Activated CD4-positive, CD25-positive, alpha-beta regulatory T cell treated with anti-CD3 and anti-CD28 coated beads, Interleukin-2, amount 50 U/mL, for 24 hours (primary cell): ENCODE results near the gene FHOD3.
"Not testable (repeated sequence)": the region's sequence is repeated elsewhere in the genome, so short reads cannot be mapped to it uniquely, and the experiment has no call there.

Experiments
- ATAC-seq, 2 donors: fragments of 150-1000 bp; cut with Tn5 transposase; one replicate each; pipeline ENCODE4 v1.10.0; 2021; ENCODE audit warnings: mild to moderate bottlenecking in 1 of 2, moderate library complexity in 1 of 2

The FHOD3 gene

DNA sequence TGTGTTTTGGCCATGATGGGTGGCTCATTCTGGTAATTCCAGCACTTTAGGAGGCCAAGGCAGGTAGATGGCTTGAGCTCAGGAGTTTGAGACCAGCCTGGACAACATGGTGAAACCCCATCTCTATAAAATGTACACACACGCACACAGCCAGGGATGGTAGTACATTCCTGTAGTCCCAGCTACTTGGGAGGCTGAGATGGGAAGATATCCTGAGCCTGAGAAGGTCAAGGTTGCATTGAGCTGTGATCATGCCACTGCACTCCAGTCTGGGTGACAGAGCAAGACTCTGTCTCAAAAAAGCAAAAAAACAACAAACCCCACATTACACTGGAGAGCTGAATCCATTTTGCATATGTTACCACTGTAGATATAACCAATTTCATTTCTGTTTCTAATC, 423.8 kb downstream of the FHOD3 start:
- ATAC-seq, result not testable (repeated sequence)

DNA sequence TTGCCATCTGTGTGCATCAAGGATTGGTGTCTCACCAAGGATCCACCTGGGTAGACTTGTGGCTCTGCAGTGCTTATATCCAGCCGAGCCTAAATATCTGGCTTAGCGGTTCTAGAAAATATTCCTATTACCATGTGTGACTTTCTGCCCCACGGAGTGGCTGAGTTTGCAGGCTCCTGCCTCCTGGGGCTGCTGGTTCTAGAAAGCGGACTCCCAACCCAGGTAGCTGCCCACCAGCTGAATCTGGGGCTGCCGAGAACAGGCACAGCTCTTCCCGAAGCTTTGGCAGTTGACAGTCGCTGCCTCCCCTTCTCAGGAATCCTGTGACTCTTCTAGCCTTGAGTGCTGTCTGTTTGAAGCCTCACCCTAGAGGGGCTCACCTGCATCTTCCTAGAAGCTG, 426.7 kb downstream of the FHOD3 start:
- ATAC-seq, result no peak

DNA sequence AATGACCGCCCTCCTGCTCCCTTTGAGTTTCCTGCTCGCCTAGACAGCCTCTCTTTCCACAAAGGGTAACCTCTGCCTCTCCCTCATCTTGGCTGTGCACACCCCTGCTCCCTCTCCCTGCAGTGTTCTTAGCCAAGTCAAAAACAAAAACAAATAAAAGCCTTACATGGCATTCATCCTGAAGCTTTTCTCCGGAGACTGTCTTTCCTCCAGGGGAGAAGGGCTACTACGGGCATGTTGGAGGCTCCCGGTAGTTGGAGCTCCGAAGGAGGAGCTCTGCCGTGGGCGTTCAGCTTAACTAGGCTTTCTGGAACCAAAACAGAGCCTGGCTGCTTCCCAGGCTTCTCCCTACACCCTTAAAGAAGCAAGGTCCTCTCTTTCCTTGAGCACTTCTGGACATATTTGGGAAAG, 427.1 kb downstream of the FHOD3 start:
- no peak for ATAC-seq

DNA sequence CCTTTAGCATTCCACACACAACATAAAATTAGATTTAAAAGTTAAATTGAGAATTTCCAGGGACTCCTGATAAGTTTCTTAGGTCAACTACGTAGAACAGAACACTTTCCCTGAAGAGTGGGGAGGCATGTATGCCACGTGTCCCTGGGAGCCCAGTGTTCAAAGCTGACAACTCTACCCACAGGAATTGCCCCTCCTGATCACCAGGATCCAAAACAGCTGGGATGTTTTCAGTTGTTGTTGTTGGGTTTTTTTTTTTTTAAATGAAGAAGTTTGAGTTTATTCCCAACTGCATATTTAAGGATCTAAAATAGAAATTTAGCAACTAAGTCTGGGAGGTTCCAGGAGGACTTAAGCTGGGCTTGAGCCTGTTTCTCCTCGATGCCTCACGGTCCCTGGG, 430.8 kb downstream of the FHOD3 start:
- no peak for ATAC-seq

DNA sequence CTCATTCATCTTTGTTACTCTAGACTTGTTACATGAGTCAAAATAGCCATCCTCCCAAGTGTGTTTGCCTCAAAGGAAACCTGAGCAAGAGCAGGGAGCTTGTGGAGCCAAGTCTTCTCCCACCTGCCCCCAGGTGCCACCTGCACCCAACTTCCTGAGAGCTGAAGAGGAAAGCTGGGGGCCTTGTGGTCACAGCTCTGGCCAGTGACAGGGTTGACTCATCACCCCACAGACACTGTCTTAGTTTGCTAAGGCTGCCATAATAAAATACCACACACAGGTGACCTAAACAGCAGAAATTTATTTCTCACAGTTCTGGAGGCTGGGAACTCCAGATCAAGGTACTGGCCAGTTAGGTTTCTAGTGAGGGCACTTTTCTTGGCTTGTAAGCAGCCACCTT, 431.7 kb downstream of the FHOD3 start:
- ATAC-seq, result no peak

DNA sequence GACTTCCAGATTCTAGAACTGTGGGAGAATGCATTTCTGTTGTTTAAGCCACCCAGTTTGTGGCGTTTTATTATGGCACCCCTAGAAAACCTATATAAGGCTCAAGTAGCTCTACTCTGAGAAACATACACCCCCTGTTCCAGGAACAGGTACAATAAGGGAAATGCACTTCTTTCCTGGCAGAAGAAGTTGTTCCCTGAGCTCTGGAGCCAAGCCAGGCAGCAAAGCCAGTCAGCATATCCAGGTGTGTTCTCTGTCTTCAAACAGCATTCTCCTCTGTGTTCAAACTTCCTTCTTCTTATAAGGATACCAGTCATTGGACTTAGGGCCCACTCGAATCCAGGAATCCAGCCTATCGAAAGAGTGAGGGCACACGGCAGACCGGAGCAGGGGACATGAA, 434.8 kb downstream of the FHOD3 start:
- ATAC-seq, result no peak

DNA sequence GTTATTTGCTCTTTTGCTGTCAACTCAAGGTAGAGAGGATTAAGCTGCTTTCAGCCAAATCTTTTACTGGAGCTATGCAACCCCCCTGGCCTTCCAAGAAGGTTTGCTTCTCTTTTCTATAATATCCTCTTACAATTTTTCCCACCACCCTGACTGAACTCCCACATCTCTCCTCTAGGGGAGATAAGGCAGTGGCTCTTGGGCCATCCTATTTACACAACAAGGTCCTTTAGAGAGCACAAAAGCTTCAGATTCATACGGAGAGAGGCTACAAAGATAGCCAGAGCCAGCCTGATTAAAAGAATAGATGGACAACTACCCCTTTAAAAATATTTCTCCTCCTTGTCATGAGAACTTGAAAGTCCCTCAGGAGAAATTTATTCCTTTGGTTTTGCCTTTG, 435.6 kb downstream of the FHOD3 start:
- ATAC-seq, result no peak

DNA sequence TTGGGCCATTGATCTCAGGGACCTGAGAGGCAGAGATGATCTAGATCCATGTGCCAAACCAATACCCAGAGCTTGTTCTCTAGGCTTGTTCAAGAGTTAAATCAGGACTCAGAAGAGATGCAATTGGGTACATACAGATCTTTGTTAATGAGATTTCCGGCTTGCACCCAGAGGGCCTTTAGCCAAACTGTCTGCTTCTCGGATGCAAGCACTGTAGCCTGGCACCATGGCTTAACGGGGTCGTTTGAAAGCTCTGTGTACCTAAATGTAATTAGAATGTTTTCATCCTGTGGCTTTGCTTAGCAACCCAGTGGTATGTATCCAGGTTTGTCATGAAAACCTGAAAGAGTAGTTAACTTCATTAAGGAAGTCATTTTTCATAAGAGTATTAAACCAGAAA, 437.1 kb downstream of the FHOD3 start:
- ATAC-seq, result no peak

DNA sequence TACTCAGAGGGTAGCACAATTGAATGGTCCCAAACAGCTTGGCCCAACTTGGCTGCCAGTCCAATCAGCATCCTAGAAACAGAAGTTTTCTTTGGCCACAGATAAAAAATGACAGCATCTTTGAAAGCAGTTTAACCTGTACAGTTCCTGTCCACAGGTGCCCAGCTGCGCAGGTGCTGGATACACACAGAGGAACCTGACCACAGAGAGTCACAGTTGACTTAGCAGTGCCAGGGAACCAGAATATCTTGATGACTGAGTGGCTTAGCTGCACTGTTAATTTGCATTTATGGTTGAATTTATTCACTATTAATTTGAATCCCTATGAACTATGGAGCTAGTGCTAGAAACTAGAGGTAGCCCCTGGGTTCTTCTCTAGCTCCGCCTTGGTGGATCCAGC, 437.6 kb downstream of the FHOD3 start:
- no peak for ATAC-seq

DNA sequence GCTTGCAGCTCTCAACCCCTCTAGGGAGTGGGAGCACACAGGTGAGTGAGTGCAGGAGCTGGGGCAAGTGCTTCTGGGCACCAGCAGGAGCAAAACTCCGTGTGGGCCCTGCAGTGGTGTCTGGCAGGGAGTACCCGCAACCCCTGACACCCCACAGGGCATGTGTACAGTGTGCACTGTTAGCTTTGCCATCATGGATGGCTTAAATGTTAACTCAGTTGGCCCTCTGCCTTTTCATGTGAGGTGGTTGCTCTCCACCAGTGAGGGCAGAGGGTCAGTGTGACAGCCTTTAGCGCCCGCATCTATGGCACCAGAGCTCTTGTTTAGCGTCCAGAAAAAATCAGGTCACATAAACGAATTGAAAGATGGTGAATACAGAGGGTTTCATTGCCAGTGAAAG, 438.6 kb downstream of the FHOD3 start:
- ATAC-seq, result no peak

DNA sequence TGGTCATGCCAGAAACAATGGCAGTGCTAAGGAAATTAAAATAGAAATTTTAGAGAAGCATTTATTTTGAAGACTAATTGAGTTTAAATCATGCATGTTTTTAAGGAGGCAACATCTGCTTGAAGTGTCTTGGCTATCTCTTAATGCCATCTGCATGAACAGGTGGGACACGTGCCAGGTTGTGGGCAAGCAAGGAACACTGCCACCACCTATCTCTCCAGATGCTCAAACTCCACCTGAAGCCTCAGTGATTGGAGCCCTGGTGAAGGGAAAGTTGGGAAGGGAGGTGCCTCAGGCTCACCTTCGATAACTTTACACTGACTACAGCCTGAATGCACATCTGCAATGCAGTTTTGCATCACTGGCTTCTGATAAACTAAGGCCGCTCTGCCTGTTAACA, 439.8 kb downstream of the FHOD3 start:
- no peak for ATAC-seq

DNA sequence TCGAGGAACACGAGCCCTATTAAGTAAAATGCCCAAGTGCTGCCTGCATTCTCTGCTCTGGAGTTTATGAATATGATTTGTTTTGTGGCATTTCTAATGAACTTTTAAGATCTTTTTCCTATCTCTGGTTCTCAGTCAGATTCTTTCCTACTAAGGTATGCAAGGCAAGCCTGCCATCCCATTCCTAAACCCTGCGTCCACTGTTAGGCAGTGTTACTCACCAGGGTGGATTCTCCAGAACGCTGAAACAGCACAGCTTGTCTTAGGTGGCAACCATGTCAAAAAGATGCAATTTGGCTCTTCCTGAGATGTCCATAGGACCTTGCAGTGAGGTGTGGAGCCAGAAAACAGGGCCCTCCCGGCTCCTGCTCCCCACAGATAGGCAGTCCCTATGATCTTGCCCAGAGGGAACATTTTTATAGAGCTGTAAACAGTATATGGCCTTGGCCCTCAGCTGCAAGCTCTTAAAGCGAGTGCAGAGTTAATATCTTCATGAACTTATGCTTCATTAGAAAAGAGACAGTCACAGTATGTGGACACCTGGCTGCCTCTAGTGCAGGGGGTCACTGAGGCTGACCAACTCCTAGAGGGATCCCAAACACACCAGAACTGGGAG, 446.9 kb downstream of the FHOD3 start:
- no peak for ATAC-seq

DNA sequence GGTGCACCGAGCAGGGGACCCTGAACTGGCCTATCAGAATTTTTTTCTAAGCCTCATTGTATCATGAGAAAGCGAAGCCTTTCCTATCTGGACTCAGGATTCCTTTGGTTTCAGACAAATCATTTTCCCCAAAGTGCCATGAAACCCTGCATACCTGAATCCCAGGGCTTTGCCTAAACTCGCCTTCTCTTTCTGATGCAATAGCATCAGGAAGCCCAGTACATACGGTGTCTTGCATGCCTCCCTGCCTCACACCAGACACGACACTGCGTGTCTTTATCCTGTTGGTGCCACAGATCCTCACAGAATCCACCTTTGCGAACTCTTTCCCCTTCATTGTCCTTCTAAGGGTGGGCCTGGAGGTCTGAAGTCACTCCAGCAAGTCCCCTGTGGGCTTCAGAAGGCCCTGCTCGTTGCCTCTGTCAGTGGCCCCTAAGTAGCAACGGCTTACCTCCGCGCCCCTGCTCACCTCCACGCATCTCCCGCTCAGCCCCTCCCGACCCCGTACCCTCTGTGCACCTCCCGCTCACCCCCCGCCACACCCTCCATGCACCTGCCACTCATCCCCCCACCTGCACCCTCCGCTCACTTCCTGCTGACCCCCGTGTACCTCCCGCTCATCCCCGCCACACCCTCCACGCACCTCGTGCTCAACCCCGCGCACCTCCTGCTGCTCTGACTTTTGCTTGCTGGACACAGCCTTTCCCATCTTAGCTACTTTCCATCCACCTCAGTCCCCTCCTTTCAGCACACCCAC, 447.9 kb downstream of the FHOD3 start:
- ATAC-seq, result no peak

DNA sequence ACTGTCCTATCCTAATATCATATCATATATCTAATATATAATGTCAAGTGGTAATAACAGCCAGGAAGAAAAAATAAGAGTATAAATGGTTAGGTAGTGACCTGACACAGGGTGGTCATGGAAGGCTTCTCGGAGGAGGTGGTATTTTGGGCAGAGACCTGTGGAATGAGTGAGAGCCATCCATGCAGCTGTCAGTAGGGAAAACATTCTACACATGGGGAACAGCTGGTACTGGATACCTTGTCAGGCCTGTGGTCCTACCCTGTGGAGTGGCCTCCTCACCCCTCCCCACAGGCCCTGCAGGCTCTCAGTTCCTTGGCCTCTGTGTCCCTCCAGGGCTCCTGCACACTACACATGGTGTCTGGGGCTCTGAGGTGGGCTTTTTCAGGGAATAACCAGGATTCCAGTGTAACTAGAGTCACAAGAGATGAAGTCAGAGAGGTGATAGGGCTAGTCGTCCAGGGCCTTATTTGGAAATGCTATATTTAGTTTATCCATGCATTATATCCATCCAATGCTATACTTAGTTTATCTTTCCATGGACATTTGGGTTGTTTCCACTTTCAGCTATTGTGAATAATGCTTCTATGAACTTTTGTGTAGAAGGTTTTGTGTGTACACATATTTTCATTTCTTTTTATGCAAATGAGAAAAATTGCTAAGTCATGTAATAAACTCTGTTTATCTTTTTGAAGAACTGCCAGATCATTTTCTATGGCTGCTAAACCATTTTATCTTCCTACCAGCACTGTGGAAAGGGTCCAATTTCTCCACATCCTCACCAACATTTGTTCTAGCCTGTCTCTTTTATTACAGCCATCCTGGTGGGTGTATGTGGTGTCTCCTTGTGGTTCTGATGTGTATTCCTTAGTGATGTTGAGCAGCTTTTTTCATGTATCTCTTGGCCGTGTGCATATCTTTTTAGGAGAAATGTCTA, 455.7 kb downstream of the FHOD3 start:
- ATAC-seq, result no peak

DNA sequence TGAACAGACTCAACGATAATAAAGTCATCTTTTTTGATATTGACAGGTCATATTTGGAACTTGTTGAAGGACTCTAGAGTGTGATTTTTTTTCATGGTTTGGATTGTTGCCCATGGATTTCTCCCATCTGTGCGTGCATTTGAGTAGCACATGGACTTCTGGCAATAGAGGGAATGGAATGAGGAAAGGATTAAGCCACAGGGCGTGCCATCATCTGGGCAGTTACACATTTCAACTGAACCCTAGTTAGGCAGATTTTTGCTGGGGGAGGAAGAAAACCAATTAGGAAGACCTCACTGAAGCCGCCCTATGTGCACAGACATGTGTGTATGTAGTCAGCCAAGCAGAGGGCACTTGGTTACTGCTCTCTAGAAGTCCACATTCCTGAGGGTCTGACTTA, 458.7 kb downstream of the FHOD3 start:
- no peak for ATAC-seq

DNA sequence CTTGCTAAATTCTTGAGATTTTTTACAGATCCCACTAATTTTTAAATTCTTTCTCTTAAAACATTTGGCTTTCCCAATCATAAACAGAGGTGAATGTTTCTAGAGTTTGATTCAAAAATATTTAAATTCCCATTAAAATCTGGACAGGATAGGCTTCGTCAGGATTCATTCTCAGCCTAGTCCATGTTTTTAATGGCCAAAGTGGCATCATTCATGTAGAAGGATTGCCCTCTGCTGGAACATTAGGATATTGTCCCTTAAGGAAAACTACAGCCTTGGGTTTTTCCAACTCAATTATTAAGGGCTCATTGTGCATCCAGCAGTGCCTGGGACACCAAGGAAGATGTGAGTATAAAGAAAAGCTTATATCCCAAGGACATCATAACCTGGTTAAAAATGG, 459.6 kb downstream of the FHOD3 start:
- no peak for ATAC-seq

DNA sequence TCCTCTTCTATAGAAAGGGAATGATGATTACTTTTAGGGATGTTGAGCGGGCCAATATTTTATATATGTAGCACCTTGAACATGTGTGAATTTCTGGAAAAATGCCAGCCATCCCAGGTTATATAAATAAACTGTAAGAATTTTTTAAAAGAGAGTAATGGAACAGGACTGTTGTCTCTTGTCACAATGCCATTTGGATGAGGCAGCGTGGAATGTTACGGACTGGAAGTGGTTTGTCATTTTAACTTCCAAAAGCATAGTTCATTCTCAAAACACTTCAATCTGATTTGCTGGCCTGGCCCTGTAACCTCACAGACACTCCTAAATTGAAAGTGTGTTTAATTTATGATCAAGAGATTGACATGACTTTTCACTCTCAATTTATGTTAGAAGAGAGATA, 460.5 kb downstream of the FHOD3 start:
- no peak for ATAC-seq

DNA sequence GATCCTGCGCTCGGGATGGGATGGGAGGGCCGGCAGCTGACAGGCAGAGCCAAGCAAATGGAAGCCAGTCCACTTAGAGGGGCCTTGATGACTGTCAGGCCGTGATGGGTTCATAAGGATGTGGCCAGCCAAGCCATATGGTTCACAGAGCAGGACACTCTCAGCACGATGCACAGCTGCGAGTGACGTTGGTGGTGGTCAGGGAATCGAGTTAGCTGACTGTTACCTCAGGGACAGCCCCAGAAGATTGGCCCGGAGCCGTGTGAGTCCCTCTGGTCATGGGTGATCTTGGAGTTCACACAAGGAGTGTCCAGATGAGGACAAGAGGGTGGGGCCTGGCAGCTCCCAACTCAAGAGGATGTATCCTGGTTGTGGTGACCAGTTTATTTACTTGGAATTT, 461.1 kb downstream of the FHOD3 start:
- ATAC-seq, result no peak

DNA sequence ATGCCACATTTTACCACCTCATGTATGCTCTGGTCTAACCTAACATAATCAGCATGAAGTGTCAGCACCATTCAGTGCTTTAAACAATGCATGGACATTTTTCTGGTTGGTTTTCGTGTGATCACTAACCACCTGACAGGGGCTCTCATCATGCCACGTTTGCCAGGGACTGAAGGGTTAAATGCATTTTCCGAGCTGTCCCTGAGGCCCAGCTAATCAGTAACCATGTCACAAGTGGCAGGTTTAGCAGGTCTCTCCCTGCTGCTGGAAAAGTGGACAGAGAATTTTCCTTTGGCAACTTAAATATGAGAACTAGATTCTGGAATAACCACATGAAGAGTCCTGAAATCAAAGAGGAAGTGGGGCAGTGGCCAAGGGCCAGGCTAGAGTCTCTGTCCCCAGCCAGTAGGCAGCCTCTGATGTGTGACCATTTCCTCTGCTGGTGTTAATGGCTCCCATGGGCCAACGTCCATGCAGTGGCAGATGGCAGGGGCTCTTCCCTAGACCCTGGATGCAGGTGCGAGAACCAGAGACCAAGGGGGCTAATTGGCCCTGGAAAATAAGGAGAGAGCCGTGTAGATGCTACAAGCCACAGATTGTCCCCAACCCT, 461.8 kb downstream of the FHOD3 start:
- ATAC-seq, result no peak

DNA sequence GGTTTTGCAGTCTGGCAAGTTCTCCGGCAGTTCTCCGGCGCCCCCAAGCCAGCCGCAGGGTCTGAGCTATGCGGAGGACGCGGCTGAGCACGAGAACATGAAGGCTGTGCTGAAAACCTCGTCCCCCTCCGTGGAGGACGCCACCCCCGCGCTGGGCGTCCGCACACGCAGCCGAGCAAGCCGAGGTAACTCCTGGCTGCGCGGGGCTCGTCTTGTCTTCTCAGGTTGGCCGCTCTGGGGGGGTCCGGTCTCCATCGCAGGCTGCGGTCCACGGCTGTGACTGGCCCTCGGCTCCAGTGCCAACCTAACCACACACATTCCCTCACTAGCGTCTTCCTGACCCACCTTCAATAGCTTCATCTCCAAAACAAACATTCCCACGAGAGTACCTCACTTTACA, 463.1 kb downstream of the FHOD3 start:
- ATAC-seq, result no peak

DNA sequence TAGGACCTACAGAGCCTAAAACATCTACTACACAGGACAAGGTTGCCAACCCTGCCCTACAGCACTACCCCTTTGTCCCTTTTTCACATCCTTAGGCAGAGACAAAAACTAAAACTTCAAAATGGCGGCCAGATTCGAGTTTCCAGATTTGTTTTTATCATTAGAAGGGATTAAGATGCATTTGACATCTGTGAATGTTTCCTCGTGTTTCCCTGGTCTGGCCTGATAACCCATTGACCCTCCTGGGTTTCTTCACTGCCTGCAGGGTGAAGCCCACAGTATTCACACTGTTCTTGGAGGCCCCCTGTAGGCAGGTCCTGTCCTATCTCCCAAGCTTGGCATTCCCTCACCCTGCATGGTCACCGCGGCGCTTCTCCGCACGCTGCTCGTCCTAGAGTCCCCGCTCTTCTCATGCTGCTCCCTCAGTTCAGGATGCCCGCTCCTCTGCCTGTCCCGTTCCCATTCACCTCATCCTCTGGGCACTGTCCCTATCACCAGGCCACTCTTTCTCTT, 463.7 kb downstream of the FHOD3 start:
- no peak for ATAC-seq

DNA sequence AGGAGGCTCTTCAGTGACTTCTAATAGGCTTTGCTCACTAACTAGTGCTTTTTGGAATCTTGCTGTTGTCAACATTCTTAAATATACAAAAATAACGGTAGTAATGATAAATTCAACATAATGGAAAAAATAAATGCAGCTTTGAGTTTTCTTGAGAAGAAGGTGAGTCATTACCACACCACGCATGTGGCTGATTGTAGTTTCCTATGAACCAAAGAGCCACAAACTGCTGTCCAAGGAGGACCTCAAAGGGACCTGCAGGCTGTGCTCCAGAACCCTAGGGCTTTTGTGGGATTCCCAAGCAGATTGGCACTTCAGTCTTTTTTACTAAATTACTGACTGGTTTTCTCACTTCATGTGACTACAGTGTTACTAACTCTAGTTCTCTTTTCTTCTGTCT, 464.6 kb downstream of the FHOD3 start:
- no peak for ATAC-seq

DNA sequence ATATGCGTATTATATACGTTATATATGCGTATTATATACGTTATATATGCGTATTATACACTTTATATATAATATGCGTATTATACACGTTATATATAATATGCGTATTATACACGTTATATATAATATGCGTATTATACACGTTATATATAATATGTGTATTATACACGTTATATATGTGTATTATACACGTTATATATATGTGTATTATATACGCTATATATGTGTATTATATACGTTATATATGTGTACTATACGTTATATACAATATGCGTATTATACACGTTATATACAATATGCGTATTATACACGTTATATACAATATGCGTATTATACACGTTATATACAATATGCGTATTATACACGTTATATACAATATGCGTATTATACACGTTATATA, 465.5 kb downstream of the FHOD3 start:
- ATAC-seq, result not testable (repeated sequence)
